ENCODE measurements around the gene ENPP6.
A peak's percentile ranks its signal among the peaks of the same experiment; 100 is the strongest.

ENPP6 gene

DNA sequence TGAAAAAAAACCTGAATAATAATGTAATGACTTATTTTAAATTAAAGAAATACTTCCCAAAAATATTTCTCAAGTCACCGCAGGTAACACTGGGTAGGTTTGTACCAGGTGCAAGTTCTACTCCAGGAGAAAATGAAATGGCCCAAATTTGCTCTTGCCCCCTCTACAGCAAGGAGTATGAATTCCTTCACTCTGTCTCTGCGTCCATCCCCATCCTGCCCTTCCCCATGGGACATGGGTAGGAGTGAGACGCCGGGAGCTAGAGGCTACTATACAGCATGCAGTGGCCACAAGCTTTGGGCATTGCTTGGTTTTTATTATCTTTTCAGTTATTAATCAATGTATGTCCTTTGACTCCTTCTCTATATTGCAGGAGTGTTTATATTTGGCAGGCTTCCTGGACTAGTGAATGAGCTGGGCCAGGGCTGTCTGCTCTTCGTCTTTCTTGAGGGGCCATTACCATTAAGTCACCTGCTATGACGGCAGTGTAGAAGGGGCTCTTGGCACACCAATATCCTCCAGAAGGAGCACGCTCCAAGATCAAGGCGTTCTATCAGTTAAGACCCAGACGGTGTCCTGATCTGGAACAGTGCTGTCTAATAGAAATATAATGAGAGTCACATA, 149.6 kb downstream of the ENPP6 start:
- TF ChIP-seq GATA3 (IDR thresholded peaks at IDR 0.05; ENCODE audit: low read depth, low read length) (no peak), GATA2 (IDR thresholded peaks at IDR 0.05; ENCODE audit: low read depth, low read length) (no peak)

DNA sequence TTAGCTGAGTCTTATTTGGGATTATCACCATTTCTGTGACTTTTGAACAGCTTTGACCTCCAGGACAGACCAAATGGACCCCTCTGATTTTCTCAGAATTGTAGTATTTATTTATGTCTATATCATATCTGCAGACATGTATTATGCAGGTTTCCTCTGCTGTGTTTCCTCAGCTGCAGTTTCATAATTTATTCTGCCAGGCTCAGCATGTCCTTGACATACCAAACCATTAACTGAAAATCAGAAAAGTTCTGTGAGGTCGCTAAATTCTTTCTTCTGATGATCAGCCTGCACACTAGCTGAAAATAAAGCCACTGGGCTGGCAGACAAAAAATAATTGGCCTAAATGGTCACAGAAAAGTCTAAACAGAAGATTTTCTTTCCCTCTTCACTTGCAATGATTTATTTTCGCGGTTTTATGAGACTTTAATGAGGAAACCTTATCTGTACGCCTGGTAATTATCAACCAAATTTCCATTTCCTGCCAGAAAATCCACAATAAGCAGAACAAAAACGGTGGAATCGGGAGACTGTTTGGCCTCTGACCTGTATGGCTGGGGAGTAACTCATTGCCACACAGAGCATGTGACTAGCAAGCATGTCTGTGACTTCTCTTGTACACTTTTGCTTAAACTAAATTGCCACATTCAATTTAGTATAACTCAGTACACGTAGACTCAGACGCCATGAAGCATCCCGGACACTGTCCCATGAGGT, 150.9 kb downstream of the ENPP6 start:
- TF ChIP-seq GATA3 (IDR thresholded peaks at IDR 0.05; ENCODE audit: low read depth, low read length) (no peak), GATA2 (IDR thresholded peaks at IDR 0.05; ENCODE audit: low read depth, low read length) (peak; percentile 68)

DNA sequence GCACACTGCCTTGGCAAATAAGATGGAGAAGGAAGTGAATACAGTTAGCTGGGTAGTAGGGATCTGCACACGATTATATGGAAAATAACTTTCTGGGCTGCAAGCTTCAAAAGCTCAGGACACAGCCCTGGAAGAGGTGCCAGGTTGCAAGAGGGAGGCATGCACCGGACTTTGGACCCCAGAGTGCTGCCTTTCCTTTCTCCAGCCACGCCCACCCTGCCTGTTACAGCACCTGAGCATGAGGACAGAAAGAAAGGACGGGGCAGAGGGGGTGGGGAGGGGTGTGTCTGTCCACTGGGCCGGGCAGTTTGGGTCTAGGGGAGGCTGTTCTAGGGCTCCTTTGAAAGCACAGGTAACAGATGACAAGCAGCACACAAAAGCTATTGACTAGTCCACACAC, 152.8 kb downstream of the ENPP6 start:
- TF ChIP-seq GATA3 (IDR thresholded peaks at IDR 0.05; ENCODE audit: low read depth, low read length), result no peak

DNA sequence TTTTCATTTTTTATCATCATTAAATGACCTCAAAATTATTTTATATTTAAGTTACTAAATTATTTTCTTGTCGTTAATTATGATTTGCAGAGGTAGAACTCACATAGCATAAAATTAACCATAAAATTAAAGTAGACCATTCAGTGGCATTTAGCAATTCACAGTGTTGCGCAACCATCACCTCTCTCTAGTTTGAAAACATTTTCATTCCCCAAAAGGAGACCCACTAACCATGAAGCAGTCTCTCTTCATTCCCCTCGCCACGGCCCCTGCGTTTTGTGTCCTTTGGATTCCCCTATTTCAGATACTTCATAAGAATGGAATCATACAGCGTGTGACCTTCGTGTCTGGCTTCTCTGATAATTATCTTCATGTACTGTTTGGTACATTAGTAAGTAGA, 154.9 kb downstream of the ENPP6 start:
- TF ChIP-seq GATA3 (IDR thresholded peaks at IDR 0.05; ENCODE audit: low read depth, low read length), result no peak

DNA sequence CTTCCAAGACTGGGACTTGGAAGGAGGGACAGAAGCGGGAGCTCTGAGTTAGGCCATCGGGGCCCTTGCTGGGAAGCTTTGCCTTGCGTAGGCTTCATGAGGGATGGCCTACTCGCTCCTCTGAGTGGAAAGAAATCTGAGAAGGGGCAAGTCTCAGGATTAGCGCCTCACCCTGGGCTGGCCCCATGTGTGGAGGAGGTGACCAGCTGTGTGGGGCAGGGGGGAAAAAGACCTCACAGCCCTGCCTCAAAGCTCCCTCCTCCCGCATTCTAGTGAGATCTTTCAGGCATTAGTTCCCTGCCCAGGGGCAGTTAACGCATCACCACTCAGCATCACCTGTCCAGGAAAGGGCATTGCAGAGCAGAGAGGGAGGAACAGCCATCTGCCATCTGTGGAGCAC, 156.1 kb downstream of the ENPP6 start:
- TF ChIP-seq GATA3 (IDR thresholded peaks at IDR 0.05; ENCODE audit: low read depth, low read length), result no peak
- no peak for TF ChIP-seq GATA2 (IDR thresholded peaks at IDR 0.05; ENCODE audit: low read depth, low read length)

GRCh38 chr4:184059099-184059498, 158.6 kb downstream of the ENPP6 start:
- TF ChIP-seq GATA2 (IDR thresholded peaks at IDR 0.05; ENCODE audit: low read depth, low read length) (no peak), GATA3 (IDR thresholded peaks at IDR 0.05; ENCODE audit: low read depth, low read length) (no peak)

- no peak for TF ChIP-seq GATA3 (IDR thresholded peaks at IDR 0.05; ENCODE audit: low read depth, low read length)
- TF ChIP-seq GATA2 (IDR thresholded peaks at IDR 0.05; ENCODE audit: low read depth, low read length), result no peak
These were observed 159.6 kb downstream of the ENPP6 start for GRCh38 chr4:184058026-184058425.

DNA sequence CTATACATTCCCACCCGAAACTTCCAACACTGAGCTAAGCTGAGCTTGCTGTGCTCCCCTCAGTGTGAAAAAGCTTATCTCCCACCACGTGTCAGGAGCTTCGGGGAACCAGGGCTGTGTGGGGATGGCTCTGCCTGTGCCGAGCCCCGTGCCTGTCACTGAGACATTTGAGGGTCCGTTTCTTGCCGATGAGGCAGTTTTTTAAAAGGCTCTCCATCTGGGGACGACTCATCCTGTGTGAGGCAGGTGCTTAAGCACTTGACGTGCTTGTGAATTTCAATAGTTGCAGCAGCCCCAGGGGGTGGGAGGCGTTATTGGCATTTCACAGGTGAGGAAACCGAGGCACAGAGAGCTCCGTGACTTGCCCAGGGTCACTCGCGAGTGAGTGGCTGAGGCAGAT, 160.8 kb downstream of the ENPP6 start:
- TF ChIP-seq GATA3 (IDR thresholded peaks at IDR 0.05; ENCODE audit: low read depth, low read length), result no peak
- no peak for TF ChIP-seq GATA2 (IDR thresholded peaks at IDR 0.05; ENCODE audit: low read depth, low read length)

DNA sequence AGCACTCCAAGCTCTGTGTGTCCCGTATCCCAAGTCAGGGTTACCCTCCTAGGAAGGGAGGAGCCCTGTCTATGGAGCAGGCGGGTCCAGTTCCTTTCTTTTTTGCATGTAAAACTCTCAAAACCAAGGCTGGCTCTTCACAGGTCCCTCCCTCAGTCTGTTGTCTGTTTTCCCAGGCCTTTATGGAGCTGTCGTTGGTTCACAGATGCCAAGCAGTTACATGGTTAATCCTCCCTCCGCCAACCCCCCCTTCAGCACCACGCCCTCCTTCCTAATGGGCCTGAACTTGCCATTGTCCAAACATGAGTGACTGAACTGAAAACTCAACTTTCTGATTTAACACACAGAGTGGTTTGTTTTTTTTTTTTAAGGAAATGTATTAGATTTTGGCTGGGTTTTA, 164.2 kb downstream of the ENPP6 start:
- no peak for TF ChIP-seq GATA2 (IDR thresholded peaks at IDR 0.05; ENCODE audit: low read depth, low read length)
- no peak for TF ChIP-seq GATA3 (IDR thresholded peaks at IDR 0.05; ENCODE audit: low read depth, low read length)

DNA sequence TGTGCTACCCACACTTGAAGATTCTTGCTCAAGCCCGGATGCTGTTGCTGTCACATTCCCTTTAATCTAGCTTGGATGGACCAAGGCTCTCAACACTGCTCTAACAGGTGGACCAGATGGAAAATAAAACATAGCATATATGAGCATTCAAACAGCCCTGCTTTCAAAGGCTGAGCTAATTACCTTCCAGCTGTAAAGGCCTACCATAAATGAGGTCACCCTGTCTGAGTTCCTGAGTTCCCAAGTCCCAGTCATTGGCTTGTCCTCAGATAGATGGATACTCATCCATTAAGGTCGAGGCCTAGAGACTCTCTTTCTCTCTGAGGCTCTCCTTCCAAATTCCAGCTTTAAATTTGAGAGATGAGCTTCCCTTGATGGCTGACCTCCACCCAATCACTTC, 165.1 kb downstream of the ENPP6 start:
- no peak for TF ChIP-seq GATA3 (IDR thresholded peaks at IDR 0.05; ENCODE audit: low read depth, low read length)
- TF ChIP-seq GATA2 (IDR thresholded peaks at IDR 0.05; ENCODE audit: low read depth, low read length), result no peak

- TF ChIP-seq GATA2 (IDR thresholded peaks at IDR 0.05; ENCODE audit: low read depth, low read length), result no peak
- no peak for TF ChIP-seq GATA3 (IDR thresholded peaks at IDR 0.05; ENCODE audit: low read depth, low read length)
These were observed 171.5 kb downstream of the ENPP6 start for GRCh38 chr4:184046148-184046547.

DNA sequence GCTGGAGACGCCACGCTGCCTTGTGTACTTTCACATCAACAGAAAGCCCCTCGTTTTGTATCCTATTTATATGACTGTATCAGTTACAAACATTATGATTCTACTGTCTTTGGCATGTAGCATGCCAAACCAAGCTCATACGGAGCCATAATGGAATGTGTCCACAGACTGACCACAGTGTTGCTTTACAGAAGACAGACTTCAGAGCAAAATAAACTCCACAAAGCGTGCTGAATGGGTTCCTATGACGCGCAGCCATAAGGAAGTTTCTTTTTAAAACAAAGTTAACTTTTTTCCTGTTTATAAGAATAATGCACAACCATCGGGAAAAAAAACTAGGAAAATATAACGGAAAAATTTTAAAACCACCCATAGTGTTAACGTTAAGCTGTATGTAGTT, 176.5 kb downstream of the ENPP6 start:
- TF ChIP-seq GATA2 (IDR thresholded peaks at IDR 0.05; ENCODE audit: low read depth, low read length), result no peak
- no peak for TF ChIP-seq GATA3 (IDR thresholded peaks at IDR 0.05; ENCODE audit: low read depth, low read length)

GRCh38 chr4:184039963-184040383, 177.7 kb downstream of the ENPP6 start:
- TF ChIP-seq GATA2 (IDR thresholded peaks at IDR 0.05; ENCODE audit: low read depth, low read length), result no peak
- no peak for TF ChIP-seq GATA3 (IDR thresholded peaks at IDR 0.05; ENCODE audit: low read depth, low read length)
